PC-9 (cell line): ENCODE results near the gene SMTNL1.

Experiments
- EZH2 ChIP-seq: fragments of 200-600 bp; sonication (generic); IDR thresholded peaks from 2 replicates; pipeline ENCODE4 v1.8.0; 2017; ENCODE audit warnings: antibody characterized with exemption, low read depth
- TF ChIP-seq, protein P1 (sequence below): fragments of 200-600 bp; sonication (generic); conservative IDR thresholded peaks from 2 replicates; pipeline ENCODE4 v1.6.1; 2017; ENCODE audit warnings: mixed run types, antibody characterized with exemption, mild to moderate bottlenecking, moderate library complexity

DNA sequence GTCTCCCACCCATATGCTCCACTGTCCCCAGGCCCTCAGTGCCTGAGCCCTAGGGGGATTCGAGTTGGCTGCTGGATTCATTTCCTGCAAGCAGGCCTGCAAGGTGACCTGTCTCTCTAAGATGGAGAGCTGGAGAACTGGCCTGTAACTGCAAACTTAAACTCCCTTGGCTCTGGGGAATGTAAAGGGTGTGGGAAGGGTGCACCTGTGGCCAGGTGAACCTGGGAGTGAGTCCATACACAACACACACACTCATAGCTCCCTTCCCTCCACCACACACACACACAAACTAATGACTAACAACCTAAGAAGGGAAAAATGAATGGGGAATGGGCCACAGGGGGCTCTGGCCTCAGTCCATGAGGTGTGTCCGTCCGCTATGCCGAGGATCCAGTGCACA, 14.5 kb downstream of the SMTNL1 start:
- TF ChIP-seq EZH2 = no peak
- TF ChIP-seq, protein P1, sequence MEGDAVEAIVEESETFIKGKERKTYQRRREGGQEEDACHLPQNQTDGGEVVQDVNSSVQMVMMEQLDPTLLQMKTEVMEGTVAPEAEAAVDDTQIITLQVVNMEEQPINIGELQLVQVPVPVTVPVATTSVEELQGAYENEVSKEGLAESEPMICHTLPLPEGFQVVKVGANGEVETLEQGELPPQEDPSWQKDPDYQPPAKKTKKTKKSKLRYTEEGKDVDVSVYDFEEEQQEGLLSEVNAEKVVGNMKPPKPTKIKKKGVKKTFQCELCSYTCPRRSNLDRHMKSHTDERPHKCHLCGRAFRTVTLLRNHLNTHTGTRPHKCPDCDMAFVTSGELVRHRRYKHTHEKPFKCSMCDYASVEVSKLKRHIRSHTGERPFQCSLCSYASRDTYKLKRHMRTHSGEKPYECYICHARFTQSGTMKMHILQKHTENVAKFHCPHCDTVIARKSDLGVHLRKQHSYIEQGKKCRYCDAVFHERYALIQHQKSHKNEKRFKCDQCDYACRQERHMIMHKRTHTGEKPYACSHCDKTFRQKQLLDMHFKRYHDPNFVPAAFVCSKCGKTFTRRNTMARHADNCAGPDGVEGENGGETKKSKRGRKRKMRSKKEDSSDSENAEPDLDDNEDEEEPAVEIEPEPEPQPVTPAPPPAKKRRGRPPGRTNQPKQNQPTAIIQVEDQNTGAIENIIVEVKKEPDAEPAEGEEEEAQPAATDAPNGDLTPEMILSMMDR = no peak
